Measurements from ENCODE around the gene EGR2.

DNA sequence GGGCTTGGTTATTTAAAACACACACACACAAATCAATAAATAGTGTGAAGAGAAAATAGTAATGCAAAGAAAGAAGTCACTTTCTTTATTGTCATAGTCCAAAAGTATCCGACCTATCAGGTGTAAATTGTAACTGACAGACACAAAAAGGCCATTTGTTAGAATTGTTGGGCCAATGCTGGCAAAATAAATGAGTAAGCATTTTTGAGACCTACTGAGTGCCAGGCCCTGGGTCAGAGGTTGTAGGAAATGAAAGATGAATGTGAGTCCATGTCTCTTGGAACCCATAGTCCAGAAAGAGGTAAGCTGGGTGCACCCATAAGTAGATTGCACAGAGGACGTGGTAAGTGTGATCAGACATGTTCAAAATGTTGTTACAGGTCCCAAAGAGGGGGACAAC, 13.5 kb upstream of the EGR2 start:
- TF ChIP-seq, protein P1, sequence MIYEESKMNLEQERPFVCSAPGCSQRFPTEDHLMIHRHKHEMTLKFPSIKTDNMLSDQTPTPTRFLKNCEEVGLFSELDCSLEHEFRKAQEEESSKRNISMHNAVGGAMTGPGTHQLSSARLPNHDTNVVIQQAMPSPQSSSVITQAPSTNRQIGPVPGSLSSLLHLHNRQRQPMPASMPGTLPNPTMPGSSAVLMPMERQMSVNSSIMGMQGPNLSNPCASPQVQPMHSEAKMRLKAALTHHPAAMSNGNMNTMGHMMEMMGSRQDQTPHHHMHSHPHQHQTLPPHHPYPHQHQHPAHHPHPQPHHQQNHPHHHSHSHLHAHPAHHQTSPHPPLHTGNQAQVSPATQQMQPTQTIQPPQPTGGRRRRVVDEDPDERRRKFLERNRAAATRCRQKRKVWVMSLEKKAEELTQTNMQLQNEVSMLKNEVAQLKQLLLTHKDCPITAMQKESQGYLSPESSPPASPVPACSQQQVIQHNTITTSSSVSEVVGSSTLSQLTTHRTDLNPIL (CRISPR knock-in tag; IDR thresholded peaks at IDR 0.05; ENCODE audit: low read depth) = no peak
- TF ChIP-seq ZNF8 (CRISPR knock-in tag; IDR thresholded peaks at IDR 0.05) (no peak), PPARA (CRISPR knock-in tag; IDR thresholded peaks at IDR 0.05; ENCODE audit: borderline replicate concordance) (no peak), TOX (CRISPR knock-in tag; IDR thresholded peaks at IDR 0.05; ENCODE audit: borderline replicate concordance) (no peak), ZC3H10 (CRISPR knock-in tag; IDR thresholded peaks at IDR 0.05) (no peak), ESRRG (CRISPR knock-in tag; IDR thresholded peaks at IDR 0.05) (no peak), ZNF70 (CRISPR knock-in tag; IDR thresholded peaks at IDR 0.05) (no peak), RARB (CRISPR knock-in tag; IDR thresholded peaks at IDR 0.05) (no peak)

Measured in SK-N-SH treated with all-trans-retinoic acid at 6 μM for 48 hours (cell line).